Measurements from ENCODE around the gene CXCL13. TPM values are rescaled to one million over a fixed set of nuclear protein-coding genes. Genes with fewer than 3 reads are reported as not detected.

The CXCL13 gene
- total and polyA plus RNA-seq, 11 donors, result 0.24 TPM; not detected in 10

DNA sequence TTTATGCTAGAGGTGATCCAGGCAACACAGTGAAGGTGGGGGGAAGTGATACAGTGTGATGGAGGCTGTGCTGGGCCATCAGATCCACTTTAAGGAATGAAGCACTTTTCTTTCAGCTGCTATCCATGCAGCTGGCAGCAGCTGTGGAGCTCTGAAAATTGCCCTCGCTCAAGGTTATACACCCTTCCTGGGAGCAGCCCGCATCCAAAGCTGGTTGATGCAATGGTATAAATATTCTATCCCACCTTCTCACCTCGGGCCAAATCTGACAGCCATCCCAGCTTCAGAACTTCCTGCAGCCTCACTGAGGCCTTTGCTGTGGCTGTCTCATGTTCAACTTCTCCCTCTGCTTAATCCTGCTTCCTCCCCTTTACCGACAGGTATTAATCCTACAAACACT lies 18.6 kb downstream of the CXCL13 start:
- peaks cover 0 to 7% (median 0%) of the 10 kb centered on the region in 9 donors for H3K27me3 ChIP-seq
- H3K4me1 ChIP-seq, result no peaks in the 10 kb centered on the region
- DNase-seq, result no peak
- H3K4me3 ChIP-seq, result no peak overlapping the region
- H3K36me3 ChIP-seq, result no peaks in the 10 kb centered on the region
- intact Hi-C loops (cut with DNase I), result no loop called here
- TF ChIP-seq POLR2A (IDR thresholded peaks at IDR 0.05), result no peak
- no peak for TF ChIP-seq CTCF (IDR thresholded peaks at IDR 0.05)
- WGBS, 4 donors, result 72 to 80% (median 78%) methylated on average over 4 of the region's 4 CpGs
- no peak overlapping the region for H3K27ac ChIP-seq
- no peak for ATAC-seq
- H3K9me3 ChIP-seq, result no peaks in the 10 kb centered on the region

DNA sequence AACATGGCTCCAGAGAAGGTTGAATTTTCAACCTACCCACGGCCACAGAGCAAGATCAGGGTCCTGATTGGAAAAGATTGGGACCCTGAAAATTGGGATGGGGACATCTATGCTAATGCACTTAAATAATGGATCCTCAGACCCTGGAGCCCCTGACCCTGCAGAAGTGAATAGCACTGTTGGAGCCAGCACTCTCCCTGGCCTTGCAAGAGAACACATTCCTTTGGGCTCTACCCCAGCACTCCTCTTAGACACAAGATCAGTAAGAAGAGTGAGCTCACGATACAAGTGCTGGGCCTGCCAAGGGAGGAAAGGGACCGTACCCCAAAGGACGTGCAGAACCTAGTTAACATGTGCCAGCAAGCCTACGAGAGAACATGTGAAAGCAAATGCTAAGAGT lies 19.9 kb downstream of the CXCL13 start:
- no peak overlapping the region for H3K4me3 ChIP-seq
- H3K27ac ChIP-seq, result no peak overlapping the region
- H3K4me1 ChIP-seq, result no peaks in the 10 kb centered on the region
- H3K9me3 ChIP-seq, result no peaks in the 10 kb centered on the region
- intact Hi-C loops (cut with DNase I), result no loop called here
- peaks cover 0 to 7% (median 0%) of the 10 kb centered on the region in 9 donors for H3K27me3 ChIP-seq
- 73 to 87% (median 84%) methylated on average over 5 of the region's 5 CpGs for WGBS, 4 donors
- no peak for ATAC-seq
- TF ChIP-seq CTCF (IDR thresholded peaks at IDR 0.05) (no peak), POLR2A (IDR thresholded peaks at IDR 0.05) (no peak)
- no peak for DNase-seq
- no peaks in the 10 kb centered on the region for H3K36me3 ChIP-seq

GRCh38 chr4:77629885-77630284 lies 24.3 kb downstream of the CXCL13 start:
- Histone ChIP-seq H3K36me3 (no peaks in the 10 kb centered on the region), H3K4me3 (no peak overlapping the region), H3K27me3 (no peaks in the 10 kb centered on the region), H3K4me1 (no peaks in the 10 kb centered on the region), H3K9me3 (no peaks in the 10 kb centered on the region), H3K27ac (no peak overlapping the region)
- intact Hi-C loops (cut with DNase I), result no loop called here
- no peak for TF ChIP-seq POLR2A (IDR thresholded peaks at IDR 0.05)
- no peak for TF ChIP-seq CTCF (IDR thresholded peaks at IDR 0.05)
- DNase-seq (no peak), ATAC-seq (no peak)
- WGBS, 4 donors, result 73 to 81% (median 79%) methylated on average over 2 of the region's 2 CpGs

DNA sequence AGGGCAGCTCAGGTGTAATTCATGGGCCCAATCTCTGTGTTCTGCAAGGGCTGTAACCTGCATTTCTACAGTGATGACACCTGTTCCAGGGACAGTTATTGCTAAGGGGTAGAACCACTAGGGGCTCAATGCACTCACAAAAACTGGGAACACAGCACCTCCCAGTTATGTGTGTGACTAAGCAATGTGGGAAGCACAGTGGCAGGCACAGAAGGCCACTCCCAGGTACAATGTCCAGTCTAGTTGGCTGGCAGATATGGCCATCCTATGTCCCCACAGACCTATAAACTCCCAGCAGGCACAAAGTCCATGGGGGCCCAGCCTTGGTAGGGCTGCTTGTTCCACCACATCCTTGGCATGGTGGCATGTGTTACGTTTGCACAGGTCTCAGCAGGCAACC lies 25.7 kb downstream of the CXCL13 start:
- Histone ChIP-seq H3K27ac (no peak overlapping the region), H3K4me3 (no peak overlapping the region), H3K4me1 (no peaks in the 10 kb centered on the region), H3K27me3 (no peaks in the 10 kb centered on the region), H3K36me3 (no peaks in the 10 kb centered on the region), H3K9me3 (no peaks in the 10 kb centered on the region)
- TF ChIP-seq POLR2A (IDR thresholded peaks at IDR 0.05) (no peak), CTCF (IDR thresholded peaks at IDR 0.05) (no peak)
- 78 to 95% (median 86%) methylated on average over 1 of the region's 1 CpG for WGBS, 4 donors
- DNase-seq (no peak), ATAC-seq (no peak)
- intact Hi-C loops (cut with DNase I), result no loop called here
